Type B pancreatic cell (in vitro differentiated cells): ENCODE measurements around the gene FOS. TPM values are rescaled to one million over a fixed set of nuclear protein-coding genes. Genes with fewer than 3 reads are reported as not detected.

Experiments used
- DNase-seq: peaks from one replicate; pipeline ENCODE4 v3.0.0; 2021; ENCODE audit warnings: mixed read lengths; ENCODE audit not compliant: unreplicated experiment; ENCODE audit errors: extremely low spot score
- H3K27ac Mint-ChIP-seq: 2 replicates; pipeline ENCODE4 v1.8.0; 2021; ENCODE audit warnings: mild to moderate bottlenecking, mixed read lengths
- H3K27me3 Mint-ChIP-seq: 2 replicates; pipeline ENCODE4 v1.8.0; 2021; ENCODE audit warnings: mixed read lengths
- H3K36me3 Mint-ChIP-seq: 2 replicates; pipeline ENCODE4 v1.8.0; 2021; ENCODE audit warnings: mixed read lengths
- H3K4me1 Mint-ChIP-seq: one replicate; pipeline ENCODE4 v1.8.0; 2021; ENCODE audit warnings: mixed read lengths; ENCODE audit not compliant: unreplicated experiment
- H3K4me3 Mint-ChIP-seq: 2 replicates; pipeline ENCODE4 v1.8.0; 2021; ENCODE audit warnings: mild to moderate bottlenecking, mixed read lengths
- H3K9me3 Mint-ChIP-seq: 2 replicates; pipeline ENCODE4 v1.8.0; 2021; ENCODE audit warnings: mixed read lengths
- CTCF ChIP-seq: fragments of 200-600 bp; sonication (generic); conservative IDR thresholded peaks from 2 replicates; pipeline ENCODE4 v1.5.0; 2021; ENCODE audit warnings: antibody characterized with exemption, mild to moderate bottlenecking
- total RNA-seq: library from RNA; stranded (reverse); gene quantifications from 2 replicates; pipeline ENCODE4 v1.2.1, GENCODE V29; 2021; ENCODE audit warnings: low replicate concordance

The FOS gene
- total RNA-seq, 1 donor from 2014 or later: 214 TPM

GRCh38 chr14:75254381-75254822 lies 24.2 kb upstream of the FOS start:
- TF ChIP-seq CTCF: no peak
- no peaks in the 10 kb centered on the region for H3K9me3 Mint-ChIP-seq
- no peaks in the 10 kb centered on the region for H3K36me3 Mint-ChIP-seq
- H3K4me1 Mint-ChIP-seq: peaks cover 37% of the 10 kb centered on the region
- peak overlapping the region; percentile 92 for H3K27ac Mint-ChIP-seq
- no peak for DNase-seq
- peak overlapping the region; percentile 73 for H3K4me3 Mint-ChIP-seq
- H3K27me3 Mint-ChIP-seq: no peaks in the 10 kb centered on the region

GRCh38 chr14:75254901-75255584 lies 23.6 kb upstream of the FOS start:
- H3K27ac Mint-ChIP-seq: peak overlapping the region; percentile 92
- no peak for DNase-seq
- peaks cover 39% of the 10 kb centered on the region for H3K4me1 Mint-ChIP-seq
- H3K27me3 Mint-ChIP-seq: no peaks in the 10 kb centered on the region
- TF ChIP-seq CTCF: no peak
- peak overlapping the region; percentile 73 for H3K4me3 Mint-ChIP-seq
- no peaks in the 10 kb centered on the region for H3K9me3 Mint-ChIP-seq
- H3K36me3 Mint-ChIP-seq: no peaks in the 10 kb centered on the region

GRCh38 chr14:75258079-75258802 lies 20.4 kb upstream of the FOS start:
- Mint-ChIP-seq H3K9me3 (no peaks in the 10 kb centered on the region), H3K36me3 (no peaks in the 10 kb centered on the region), H3K27ac (peak overlapping the region; percentile 99), H3K27me3 (no peaks in the 10 kb centered on the region), H3K4me1 (peaks cover 43% of the 10 kb centered on the region), H3K4me3 (peak overlapping the region; percentile 91)
- TF ChIP-seq CTCF: no peak
- no peak for DNase-seq

- TF ChIP-seq CTCF: no peak
- no peaks in the 10 kb centered on the region for H3K9me3 Mint-ChIP-seq
- no peaks in the 10 kb centered on the region for H3K27me3 Mint-ChIP-seq
- H3K4me1 Mint-ChIP-seq: peaks cover 47% of the 10 kb centered on the region
- peak overlapping the region; percentile 91 for H3K4me3 Mint-ChIP-seq
- H3K27ac Mint-ChIP-seq: peak overlapping the region; percentile 99
- no peaks in the 10 kb centered on the region for H3K36me3 Mint-ChIP-seq
- DNase-seq: peak; percentile 97
These were observed 19.7 kb upstream of the FOS start for GRCh38 chr14:75258803-75259509.

- Mint-ChIP-seq H3K36me3 (no peaks in the 10 kb centered on the region), H3K9me3 (no peaks in the 10 kb centered on the region), H3K27me3 (no peaks in the 10 kb centered on the region), H3K27ac (peak overlapping the region; percentile 99), H3K4me1 (peaks cover 42% of the 10 kb centered on the region), H3K4me3 (peak overlapping the region; percentile 91)
- TF ChIP-seq CTCF: no peak
- DNase-seq: no peak
These were observed 19.1 kb upstream of the FOS start for GRCh38 chr14:75259510-75259855.
